GM12864 (cell line): ENCODE results near the gene ADCY9.
"Not testable (repeated sequence)": the region's sequence is repeated elsewhere in the genome, so short reads cannot be mapped to it uniquely, and the experiment has no call there.

Experiments
- DNase-seq: peaks from one replicate; pipeline ENCODE4 v3.0.0-alpha.2; 2011; ENCODE audit warnings: low read depth
- H3K4me3 ChIP-seq: 2 replicates; pipeline ENCODE4 v1.5.1; 2011; ENCODE audit warnings: mild to moderate bottlenecking, low read depth, low read length, control low read depth
- CTCF ChIP-seq: IDR thresholded peaks from 2 replicates; pipeline ENCODE4 v1.5.1; 2011; ENCODE audit warnings: low read depth, mild to moderate bottlenecking, moderate library complexity, low read length, control low read depth, inconsistent platforms; ENCODE audit errors: missing control alignments

ADCY9 gene

GRCh38 chr16:4049031-4049430 lies 67.2 kb downstream of the ADCY9 start:
- DNase-seq: no peak
- no peak overlapping the region for H3K4me3 ChIP-seq
- TF ChIP-seq CTCF: no peak

GRCh38 chr16:4048481-4048880 lies 67.8 kb downstream of the ADCY9 start:
- DNase-seq: no peak
- no peak for TF ChIP-seq CTCF
- no peak overlapping the region for H3K4me3 ChIP-seq

DNA sequence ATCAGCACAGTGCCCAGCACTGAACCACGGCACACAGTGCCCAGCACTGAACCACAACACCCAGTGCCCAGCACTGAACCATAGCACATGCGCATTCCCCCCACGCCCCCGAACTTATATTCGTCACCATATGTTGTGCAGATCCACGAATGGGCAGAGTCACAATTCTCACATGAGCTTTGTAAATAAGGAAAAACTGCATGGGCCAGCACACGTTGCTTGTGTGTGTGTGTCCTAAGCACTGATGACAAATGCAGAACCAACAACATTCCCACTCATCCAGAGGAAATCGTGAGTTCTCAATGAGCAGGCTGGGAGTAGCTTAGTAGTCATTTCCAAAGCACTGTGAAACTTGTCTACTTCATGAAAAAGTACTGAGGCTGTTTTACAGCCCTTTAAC lies 70.0 kb downstream of the ADCY9 start:
- TF ChIP-seq CTCF: no peak
- H3K4me3 ChIP-seq: no peak overlapping the region
- no peak for DNase-seq

GRCh38 chr16:4045561-4045960 lies 70.7 kb downstream of the ADCY9 start:
- DNase-seq, H3K4me3 ChIP-seq: not testable (repeated sequence)

DNA sequence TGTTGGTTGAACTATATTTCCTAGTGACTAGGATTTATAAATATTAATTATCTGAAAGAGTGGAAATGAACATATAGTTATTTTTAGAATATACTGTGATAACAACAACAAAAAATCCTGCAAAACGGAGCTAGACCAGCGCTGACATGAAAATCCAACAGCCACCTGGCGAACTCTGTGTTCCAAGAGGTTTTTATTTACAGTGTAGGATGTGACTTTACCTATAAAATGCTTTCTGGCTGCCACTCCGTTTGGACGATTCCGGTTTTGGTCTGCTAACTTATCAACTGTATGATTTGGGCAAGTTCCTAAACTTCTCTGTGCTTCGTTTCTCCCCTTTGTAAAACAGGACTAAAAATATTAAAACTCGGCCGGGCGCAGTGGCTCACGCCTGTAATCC lies 73.7 kb downstream of the ADCY9 start:
- TF ChIP-seq CTCF: no peak
- DNase-seq: no peak
- H3K4me3 ChIP-seq: no peak overlapping the region

DNA sequence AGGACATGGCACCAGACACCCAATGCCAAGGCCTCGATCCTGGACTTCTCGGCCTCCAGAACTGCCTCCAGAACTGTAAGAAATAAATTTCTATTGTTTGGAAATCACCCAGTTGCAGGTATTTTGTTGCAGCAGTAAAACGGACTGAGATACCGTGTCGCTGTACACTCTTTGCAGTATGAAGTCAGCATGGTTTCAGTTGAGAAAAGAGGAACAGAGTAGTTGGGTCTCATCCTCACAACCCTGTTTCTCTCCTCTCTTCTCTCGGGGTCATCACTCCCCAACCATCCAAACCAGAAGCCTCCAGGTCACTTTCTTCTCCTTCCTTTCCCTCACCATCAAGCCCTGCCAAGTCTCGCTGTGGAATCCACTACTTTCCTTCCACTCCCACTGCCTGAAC lies 77.8 kb downstream of the ADCY9 start:
- no peak for TF ChIP-seq CTCF
- H3K4me3 ChIP-seq: no peak overlapping the region
- DNase-seq: no peak

GRCh38 chr16:4036952-4037351 lies 79.3 kb downstream of the ADCY9 start:
- not testable (repeated sequence) for H3K4me3 ChIP-seq, DNase-seq

DNA sequence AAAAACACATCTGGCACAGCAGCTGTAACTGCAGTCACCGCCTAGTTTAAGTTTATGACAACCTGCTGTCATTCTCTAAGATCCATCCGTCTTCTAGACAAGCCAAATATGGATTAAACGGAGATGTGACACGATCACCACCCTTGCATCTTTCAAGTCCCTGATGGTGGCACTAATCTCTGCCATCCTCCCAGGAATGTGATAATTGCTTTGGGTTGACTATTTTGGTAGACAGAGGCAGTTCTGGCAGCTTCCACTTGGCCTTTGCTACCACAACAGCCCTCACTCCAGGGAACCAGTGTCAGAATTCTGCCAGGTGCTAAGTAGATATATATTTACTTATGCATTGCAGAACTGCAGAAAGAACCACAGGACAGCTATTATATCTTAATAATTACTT lies 81.3 kb downstream of the ADCY9 start:
- TF ChIP-seq CTCF: no peak

More for the DNA sequence above, 81.3 kb downstream of the ADCY9 start:
- no peak for DNase-seq
- no peak overlapping the region for H3K4me3 ChIP-seq
